Activated CD4-positive, alpha-beta T cell treated with anti-CD3 and anti-CD28 coated beads, Interleukin-2, Interleukin-6, amounts not matched to agents 100 ng/mL and 50 ng/mL, durations not matched to agents 16 hours and 8 hours (primary cell): ENCODE data around the gene COL1A2.

Source experiments
- DNase-seq: peaks from one replicate; pipeline ENCODE4 v3.0.0-alpha.2; 2020

The COL1A2 gene

DNA sequence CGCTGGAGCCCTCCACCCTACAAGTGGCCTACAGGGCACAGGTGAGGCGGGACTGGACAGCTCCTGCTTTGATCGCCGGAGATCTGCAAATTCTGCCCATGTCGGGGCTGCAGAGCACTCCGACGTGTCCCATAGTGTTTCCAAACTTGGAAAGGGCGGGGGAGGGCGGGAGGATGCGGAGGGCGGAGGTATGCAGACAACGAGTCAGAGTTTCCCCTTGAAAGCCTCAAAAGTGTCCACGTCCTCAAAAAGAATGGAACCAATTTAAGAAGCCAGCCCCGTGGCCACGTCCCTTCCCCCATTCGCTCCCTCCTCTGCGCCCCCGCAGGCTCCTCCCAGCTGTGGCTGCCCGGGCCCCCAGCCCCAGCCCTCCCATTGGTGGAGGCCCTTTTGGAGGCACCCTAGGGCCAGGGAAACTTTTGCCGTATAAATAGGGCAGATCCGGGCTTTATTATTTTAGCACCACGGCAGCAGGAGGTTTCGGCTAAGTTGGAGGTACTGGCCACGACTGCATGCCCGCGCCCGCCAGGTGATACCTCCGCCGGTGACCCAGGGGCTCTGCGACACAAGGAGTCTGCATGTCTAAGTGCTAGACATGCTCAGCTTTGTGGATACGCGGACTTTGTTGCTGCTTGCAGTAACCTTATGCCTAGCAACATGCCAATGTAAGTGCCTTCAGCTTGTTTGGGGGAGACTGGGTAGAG is at the start of gene COL1A2:
TSS of gene COL1A2 (plus strand) at position 459 of the 704 bp plus-strand sequence. CDS start at position 596, 137 bp downstream.
- DNase-seq: no peak

DNA sequence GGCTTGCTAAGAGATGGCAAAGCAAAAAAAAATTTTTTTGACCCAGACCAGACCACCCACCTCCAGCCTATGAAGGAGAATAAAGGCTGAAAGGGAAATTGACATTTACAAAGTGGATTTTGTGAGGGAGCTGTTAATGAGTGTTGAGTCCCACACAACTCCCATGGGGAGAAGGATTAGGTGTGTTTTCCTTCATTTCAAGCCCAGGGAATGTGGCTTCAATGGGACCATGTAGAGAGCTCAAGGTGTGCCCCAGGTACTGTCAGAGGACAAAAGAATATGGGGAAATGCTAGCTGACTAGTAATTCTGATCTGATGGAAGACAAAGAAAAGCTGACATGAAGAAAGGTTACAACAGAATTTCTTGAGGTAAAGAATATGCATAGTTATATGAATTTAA is 48.8 kb upstream of the COL1A2 start:
- DNase-seq: no peak

GRCh38 chr7:94348142-94348541 is 46.6 kb upstream of the COL1A2 start:
- no peak for DNase-seq

DNA sequence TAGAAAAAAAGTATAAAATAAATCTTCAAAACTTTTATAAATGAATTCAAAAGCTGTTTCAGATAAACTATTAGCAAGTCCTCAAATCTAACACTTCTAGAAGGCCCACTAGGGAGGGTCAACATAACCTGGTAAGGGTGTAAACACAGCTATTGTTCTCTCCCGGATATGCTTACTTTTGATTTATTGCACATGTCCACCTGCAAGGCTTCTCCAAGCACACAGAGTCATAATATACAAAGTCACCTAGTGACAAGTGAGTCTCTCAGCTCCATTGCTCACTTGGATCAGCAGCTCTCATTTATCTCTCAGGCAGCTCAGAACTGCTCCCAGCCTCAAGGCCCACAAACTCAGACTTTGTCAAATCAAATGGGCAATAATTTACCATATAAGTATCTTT is 44.0 kb upstream of the COL1A2 start:
- no peak for DNase-seq

GRCh38 chr7:94351703-94352102 is 43.0 kb upstream of the COL1A2 start:
- DNase-seq: no peak

DNA sequence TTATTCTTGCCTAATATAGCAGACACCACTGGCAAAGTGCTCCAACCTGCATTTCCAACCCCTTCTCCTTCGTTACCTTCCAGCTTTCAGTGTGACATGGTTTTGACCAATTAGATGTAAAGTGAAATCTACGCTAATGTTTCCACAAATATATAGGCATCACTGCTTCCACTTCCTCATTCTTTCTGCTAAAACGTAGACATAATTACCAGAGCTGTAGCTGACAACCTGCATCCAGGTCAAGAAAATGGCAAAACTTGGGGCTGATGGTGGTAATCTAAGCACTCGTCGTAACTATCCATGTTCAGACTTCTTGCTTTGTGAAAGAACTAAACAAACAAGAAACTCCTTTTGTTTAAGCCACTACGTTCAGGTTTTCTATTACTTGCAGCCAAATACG is 41.8 kb upstream of the COL1A2 start:
- DNase-seq: no peak

DNA sequence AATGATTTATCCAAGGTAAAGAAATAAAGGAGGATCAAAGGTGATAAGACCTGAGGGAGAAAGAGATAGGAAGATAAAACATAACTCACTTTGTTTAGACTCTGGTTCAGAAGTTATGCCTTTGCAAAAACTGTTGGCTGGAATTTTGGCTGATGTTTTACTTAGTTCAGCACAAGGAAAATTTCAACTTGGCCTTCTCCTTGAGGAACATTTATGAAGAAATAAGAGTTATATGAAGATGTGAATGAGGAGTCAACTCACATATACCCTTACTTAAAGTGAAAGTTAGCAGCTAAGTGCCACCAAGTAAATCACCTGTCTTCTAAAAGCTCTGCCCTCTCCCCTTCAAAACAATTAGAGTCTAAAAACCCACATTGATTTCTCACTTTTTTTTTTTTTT is 39.7 kb upstream of the COL1A2 start:
- no peak for DNase-seq

GRCh38 chr7:94355454-94355853 is 39.2 kb upstream of the COL1A2 start:
- no peak for DNase-seq

DNA sequence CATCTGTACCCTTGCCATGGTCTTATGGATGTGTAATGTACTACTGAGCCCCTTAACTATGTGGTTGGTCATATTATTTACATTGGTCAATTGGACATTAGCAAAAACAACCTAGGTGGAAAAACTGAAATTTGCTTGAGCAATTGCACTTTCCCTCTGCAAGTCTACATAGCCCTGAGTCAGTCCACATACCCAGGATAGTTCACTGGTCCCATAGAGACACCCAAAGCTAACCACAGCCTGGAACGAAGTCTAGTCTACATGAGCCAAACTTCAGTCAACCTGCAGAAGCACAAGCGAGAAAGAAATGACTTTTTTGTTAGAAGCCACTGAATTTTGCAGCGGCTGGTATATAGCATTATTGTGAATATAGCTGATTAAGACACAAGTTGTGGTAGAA is 37.6 kb upstream of the COL1A2 start:
- DNase-seq: no peak

DNA sequence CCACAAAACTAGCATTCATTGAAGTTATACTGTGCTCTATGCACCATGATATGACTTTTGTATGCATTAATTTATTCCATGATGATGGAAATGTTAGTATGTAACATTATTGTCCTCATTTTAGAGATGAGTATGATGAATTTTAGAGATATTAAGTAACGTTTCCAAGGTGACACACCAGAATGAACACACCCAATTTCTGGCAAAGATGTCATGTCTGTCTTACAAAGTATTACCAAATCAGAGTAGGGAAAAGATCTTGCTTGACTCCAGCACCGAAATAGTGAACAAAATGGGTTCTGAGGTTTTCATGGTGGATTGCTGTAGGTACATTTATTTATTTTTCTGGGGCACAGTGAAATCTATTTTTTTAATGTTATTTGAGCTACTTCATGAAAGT is 33.8 kb upstream of the COL1A2 start:
- DNase-seq: no peak

- DNase-seq: no peak
Observed at GRCh38 chr7:94362276-94362675, 32.4 kb upstream of the COL1A2 start.

- no peak for DNase-seq
Observed at GRCh38 chr7:94364816-94365215, 29.9 kb upstream of the COL1A2 start.

DNA sequence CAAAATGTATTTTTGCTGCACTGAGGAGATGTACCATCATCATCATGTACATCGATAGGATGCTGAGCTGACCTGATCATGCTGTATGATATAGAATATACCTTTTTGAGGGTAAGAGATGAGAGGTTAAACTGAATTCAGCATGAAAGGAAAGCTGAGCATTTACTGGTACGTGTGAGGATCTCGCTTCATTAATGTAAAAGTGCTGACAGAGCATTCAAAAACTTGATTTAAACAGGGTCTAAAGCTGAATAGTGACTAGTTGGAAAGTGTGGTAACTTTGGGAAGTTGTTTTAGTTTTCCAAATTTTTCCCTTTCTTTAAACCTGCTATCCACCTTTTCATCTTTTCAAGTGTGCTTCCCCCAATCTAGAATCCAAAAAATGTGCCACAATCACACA is 28.5 kb upstream of the COL1A2 start:
- no peak for DNase-seq

DNA sequence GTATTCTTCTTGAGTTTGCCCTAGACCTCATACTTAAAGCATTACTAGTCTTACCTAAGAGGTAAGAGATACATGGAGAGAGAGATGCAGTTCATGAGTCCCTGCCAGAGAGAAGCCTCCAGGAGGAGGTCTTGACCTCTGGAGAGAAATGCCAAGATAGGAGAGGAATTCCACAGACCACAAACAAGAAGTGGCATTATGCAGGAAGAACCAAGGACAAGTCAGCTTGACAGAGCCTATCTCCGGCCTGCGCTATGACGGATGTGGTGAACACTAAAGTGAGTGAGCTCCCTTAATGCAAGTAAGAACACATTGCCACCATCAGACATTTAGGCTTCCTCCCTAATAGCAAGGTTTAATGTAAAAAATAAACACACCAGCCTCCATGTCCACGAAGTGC is 27.9 kb upstream of the COL1A2 start:
- no peak for DNase-seq

GRCh38 chr7:94367949-94368348 is 26.7 kb upstream of the COL1A2 start:
- DNase-seq: no peak

- no peak for DNase-seq
Observed at GRCh38 chr7:94368371-94368791, 26.3 kb upstream of the COL1A2 start.

GRCh38 chr7:94374231-94374630 is 20.5 kb upstream of the COL1A2 start:
- no peak for DNase-seq

DNA sequence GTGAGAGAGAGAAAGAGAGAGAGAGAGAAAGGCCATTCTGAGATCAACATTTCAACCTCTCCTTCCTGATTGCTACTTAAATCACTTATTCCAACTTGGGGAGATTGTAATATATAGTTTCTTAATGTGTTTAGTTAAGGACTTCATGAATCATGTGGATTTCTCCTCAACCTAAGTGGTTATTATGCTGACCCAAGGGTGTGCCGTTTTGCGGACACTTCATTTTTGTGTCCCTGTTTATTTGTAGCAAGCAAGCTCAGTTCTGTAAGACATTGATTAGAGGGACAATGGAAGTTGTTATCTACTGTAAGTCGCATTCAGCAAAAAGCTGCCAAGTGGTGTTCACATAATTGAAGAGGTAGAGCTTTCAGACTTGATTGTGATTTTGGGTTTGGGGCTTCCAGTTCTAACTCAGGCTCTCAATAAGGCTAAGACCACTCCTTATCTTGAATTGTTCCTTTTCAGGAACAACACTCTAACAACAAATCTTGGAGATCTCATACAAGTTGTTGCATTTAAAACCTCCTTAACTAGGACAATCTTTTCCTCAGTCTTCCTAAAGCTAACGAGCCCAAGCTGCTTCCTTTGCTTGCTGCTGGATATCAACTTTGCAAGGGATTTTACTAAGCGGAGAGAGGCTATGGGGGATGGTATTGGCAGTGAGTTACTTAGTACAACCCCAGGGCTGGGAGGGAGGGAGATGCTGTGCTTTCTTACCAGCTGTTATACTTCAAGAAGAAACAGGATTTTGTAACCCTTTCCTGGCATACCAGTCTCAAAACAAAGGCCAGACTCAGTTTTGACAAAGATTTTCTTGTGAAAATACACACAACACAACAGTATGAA is 19.8 kb upstream of the COL1A2 start:
- DNase-seq: no peak

- no peak for DNase-seq
Observed at GRCh38 chr7:94375691-94376090, 19.0 kb upstream of the COL1A2 start.

DNA sequence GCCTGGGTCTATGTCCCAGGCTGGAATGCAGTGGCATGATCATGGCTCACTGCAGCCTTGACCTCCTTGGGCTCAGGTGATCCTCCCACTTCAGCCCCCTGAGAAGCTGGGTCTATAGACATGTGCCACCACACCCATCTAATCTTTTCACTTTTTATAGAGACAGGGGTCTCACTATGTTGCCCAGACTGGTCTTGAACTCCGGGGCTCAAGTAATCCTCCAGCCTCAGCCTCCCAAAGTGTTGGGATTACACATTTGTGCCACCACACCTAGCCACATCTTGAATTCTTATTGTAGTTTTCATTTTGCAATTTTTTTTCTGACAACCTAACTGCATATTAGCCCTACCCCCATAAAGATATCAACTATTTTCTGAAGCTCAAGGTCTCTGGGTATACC is 18.4 kb upstream of the COL1A2 start:
- no peak for DNase-seq

GRCh38 chr7:94378356-94378755 is 16.3 kb upstream of the COL1A2 start:
- DNase-seq: no peak

- no peak for DNase-seq
Observed at GRCh38 chr7:94380264-94380663, 14.4 kb upstream of the COL1A2 start.

DNA sequence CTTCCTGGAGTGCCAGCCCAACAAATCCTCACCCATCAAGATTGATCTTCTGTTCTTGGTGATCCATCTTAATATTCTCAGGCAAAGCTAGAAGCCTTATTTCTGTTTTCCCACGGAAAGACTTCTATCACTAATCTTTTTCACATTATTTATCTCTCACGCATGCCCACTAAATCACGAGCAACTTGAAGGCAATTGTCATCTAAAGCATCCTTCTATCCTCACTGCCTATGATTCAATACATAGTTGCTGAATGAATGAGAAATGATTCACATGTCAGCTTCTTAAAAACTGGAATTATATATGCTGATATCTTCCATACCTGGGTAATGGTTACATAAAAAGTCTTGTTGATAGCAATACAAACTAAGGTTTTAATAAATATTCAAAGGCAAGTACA is 12.6 kb upstream of the COL1A2 start:
- DNase-seq: no peak

DNA sequence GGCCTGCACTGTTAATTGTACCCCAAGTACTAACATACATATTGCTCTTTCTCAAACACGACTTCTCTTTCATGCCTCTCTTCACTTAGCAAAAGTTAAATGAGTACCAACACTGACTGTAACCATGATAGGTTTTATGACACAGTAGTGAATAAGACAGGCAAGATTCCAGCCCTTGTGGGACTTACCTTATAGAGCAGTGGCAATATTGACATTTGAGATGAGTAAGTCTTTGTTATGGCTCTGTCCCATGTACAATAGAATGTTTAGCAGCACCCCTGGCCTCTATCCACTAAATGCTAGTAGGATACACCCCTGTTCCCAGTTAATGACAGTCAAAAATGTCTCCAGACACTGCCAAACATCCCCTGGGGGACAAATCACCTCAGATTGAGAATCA is 11.9 kb upstream of the COL1A2 start:
- DNase-seq: no peak

GRCh38 chr7:94384315-94384714 is 10.4 kb upstream of the COL1A2 start:
- DNase-seq: no peak
